Stimulated activated effector memory CD8-positive, alpha-beta T cell treated with anti-CD3 and anti-CD28 coated beads, Interleukin-12 subunit alpha, Interleukin-12 subunit beta, amount 100 ng/mL, for 72 hours (primary cell): ENCODE results near the gene STARD8.

Source experiments
- ATAC-seq: fragments of 150-1000 bp; cut with Tn5 transposase; 2 replicates; pipeline ENCODE4 v1.10.0; 2021
- DNase-seq, 2 donors: peaks; one replicate each; pipeline ENCODE4 v3.0.0; 2021 to 2022; ENCODE audit warnings: low spot score in 2 of 2
- H3K27ac Mint-ChIP-seq: one replicate; pipeline ENCODE4 v1.8.0; 2022; ENCODE audit warnings: mild to moderate bottlenecking, mixed read lengths
- H3K36me3 Mint-ChIP-seq: one replicate; pipeline ENCODE4 v1.8.0; 2022; ENCODE audit warnings: mild to moderate bottlenecking, mixed read lengths
- H3K4me1 Mint-ChIP-seq: one replicate; pipeline ENCODE4 v1.8.0; 2022; ENCODE audit warnings: mixed read lengths
- H3K4me3 Mint-ChIP-seq: one replicate; pipeline ENCODE4 v1.8.0; 2022; ENCODE audit warnings: mild to moderate bottlenecking, mixed read lengths
- H3K9me3 Mint-ChIP-seq: one replicate; pipeline ENCODE4 v1.8.0; 2022; ENCODE audit warnings: mixed read lengths

The STARD8 gene

DNA sequence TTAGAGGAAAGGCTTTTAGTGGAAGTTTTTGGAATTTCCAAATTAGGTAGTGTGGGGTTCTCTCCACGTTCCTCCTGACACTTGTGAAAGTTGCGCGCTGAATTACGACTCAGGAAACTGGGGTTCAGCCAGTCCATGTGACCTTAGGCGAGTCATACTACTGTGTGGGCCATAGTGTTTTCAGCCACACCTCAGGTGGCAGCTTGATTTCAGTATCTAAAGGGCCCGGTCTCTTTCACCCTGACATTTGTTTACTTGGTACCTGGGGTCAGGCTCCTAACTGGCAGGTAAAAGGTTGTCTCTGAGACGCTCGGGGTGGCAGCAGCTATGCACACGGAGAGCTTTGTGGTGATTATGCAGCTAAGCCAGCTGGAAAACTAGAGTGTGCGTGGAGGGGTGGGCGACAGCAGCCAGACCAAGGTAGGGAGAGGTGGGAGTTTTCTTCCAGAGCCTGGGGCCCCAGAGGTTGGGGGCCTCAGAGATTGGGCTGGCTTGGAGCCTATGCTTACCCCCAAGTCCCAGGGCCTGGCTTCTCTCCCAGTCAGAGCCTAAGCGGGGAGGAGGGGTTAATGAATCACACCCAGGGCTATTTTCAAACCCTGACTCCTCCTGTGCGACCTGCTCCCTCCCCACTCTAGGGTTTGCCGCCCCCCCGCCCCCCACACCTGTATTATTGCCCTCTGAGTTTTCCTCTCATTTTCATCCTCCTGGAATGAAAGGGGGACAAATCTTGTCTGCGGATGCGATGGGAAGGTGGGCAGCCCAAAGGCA, 47.2 kb downstream of the STARD8 start:
- DNase-seq (no peak), ATAC-seq (peak; percentile 62)
- Mint-ChIP-seq H3K9me3 (no peaks in the 10 kb centered on the region), H3K36me3 (no peaks in the 10 kb centered on the region), H3K4me1 (no peaks in the 10 kb centered on the region), H3K4me3 (peak overlapping the region; percentile 44), H3K27ac (no peak overlapping the region)

- no peak overlapping the region for H3K4me3 Mint-ChIP-seq
- no peaks in the 10 kb centered on the region for H3K9me3 Mint-ChIP-seq
- no peak overlapping the region for H3K27ac Mint-ChIP-seq
- no peak for ATAC-seq
- H3K4me1 Mint-ChIP-seq, result no peaks in the 10 kb centered on the region
- H3K36me3 Mint-ChIP-seq, result no peaks in the 10 kb centered on the region
- DNase-seq, result no peak
These were observed 47.9 kb downstream of the STARD8 start for GRCh38 chrX:68695206-68695845.

- Mint-ChIP-seq H3K36me3 (no peaks in the 10 kb centered on the region), H3K9me3 (no peaks in the 10 kb centered on the region), H3K4me3 (no peak overlapping the region), H3K27ac (no peak overlapping the region), H3K4me1 (no peaks in the 10 kb centered on the region)
- no peak for ATAC-seq
- no peak for DNase-seq
These were observed 49.0 kb downstream of the STARD8 start for GRCh38 chrX:68696267-68696990.

GRCh38 chrX:68697036-68697435, 49.6 kb downstream of the STARD8 start:
- DNase-seq (no peak), ATAC-seq (no peak)
- H3K9me3 Mint-ChIP-seq, result no peaks in the 10 kb centered on the region
- H3K27ac Mint-ChIP-seq, result no peak overlapping the region
- no peaks in the 10 kb centered on the region for H3K36me3 Mint-ChIP-seq
- no peaks in the 10 kb centered on the region for H3K4me1 Mint-ChIP-seq
- no peak overlapping the region for H3K4me3 Mint-ChIP-seq

GRCh38 chrX:68697465-68698125, 50.1 kb downstream of the STARD8 start:
- ATAC-seq (no peak), DNase-seq (no peak)
- Mint-ChIP-seq H3K4me1 (no peaks in the 10 kb centered on the region), H3K4me3 (no peak overlapping the region), H3K9me3 (no peaks in the 10 kb centered on the region), H3K36me3 (no peaks in the 10 kb centered on the region), H3K27ac (no peak overlapping the region)

GRCh38 chrX:68698942-68699341, 51.5 kb downstream of the STARD8 start:
- no peaks in the 10 kb centered on the region for H3K9me3 Mint-ChIP-seq
- DNase-seq, result no peak
- H3K27ac Mint-ChIP-seq, result no peak overlapping the region
- ATAC-seq, result no peak
- H3K4me1 Mint-ChIP-seq, result no peaks in the 10 kb centered on the region
- H3K4me3 Mint-ChIP-seq, result no peak overlapping the region
- no peaks in the 10 kb centered on the region for H3K36me3 Mint-ChIP-seq

DNA sequence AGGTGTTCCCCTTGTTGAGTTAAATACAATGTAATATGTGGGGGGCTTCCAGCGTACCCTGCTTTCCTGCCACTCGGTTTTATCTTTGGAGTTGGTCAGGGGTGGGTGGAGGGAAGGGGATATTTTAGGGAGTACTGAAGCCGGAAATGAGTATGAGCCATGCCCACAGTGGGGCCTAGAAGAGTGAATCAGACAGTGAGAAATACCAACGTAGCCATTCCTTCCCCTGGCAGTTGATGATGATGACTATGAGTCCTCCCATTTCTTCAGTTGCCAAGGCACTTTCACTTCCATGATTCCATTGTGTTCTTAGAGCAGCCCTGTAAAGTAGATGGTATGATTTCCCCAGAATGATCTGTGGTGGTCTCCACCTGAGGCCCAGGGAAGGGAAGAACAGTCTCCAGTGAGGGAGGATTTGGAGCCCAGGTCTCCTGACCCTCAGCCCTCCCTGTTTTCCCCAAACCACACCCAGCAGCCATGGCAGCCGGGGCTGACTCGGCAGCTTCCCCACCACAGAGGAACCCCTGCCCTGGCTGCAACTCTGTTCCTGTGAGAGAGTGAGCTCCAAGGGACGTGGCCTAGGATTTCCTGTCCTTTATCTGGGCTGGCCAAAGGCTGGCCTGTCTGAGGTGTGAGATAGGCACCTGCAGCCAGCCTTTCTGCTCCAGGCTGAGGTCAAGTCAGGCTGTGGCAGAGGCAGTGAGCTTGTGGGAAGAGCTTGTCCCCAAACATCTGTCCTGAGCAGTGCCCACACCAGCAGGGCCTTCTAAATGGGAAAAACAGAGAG, 52.7 kb downstream of the STARD8 start:
- Mint-ChIP-seq H3K4me3 (no peak overlapping the region), H3K9me3 (no peaks in the 10 kb centered on the region), H3K36me3 (no peaks in the 10 kb centered on the region), H3K4me1 (no peaks in the 10 kb centered on the region), H3K27ac (no peak overlapping the region)
- DNase-seq (no peak), ATAC-seq (peak; percentile 66)

DNA sequence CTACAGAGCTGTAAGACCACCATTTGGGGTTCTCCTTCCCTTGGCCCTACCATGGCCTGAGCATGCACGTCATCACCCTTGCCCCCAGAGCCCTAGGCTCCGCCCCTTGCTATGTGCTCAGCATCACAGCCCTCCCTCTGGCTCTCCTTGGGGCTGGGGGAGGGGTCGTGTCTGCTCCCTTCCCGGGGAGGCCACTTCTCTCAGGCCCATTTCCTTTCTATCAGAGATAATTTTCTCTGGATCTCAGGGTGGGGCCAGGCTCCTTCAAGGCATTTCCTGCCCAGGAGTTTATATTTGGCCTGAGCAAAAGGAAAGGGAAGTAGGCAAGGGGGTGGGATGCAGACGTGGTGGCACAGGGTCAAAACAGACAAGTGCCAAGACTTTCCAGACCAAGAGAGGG, 55.9 kb downstream of the STARD8 start:
- H3K4me1 Mint-ChIP-seq, result no peaks in the 10 kb centered on the region
- H3K9me3 Mint-ChIP-seq, result no peaks in the 10 kb centered on the region
- H3K36me3 Mint-ChIP-seq, result no peaks in the 10 kb centered on the region
- DNase-seq, result no peak
- ATAC-seq, result no peak
- H3K27ac Mint-ChIP-seq, result no peak overlapping the region
- H3K4me3 Mint-ChIP-seq, result no peak overlapping the region

DNA sequence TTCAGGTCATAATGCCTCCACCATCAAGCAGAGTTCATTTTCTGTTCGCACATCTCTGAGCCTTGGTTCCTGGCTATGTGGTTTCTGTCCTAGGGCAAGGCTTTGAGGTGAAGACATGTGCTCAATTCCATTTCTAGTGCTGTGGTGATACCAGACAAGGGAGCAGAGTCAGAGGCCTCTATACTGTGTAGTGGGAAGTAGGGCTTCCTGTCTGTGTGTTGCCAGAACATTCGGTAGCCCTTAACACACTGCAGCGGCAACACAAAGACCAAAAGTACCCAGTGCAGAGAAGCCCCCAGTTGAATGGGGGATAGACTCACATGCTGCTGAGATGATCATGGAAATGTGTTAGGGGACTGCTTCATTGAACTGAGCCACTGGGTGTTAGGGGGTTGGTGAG, 56.4 kb downstream of the STARD8 start:
- H3K4me1 Mint-ChIP-seq, result no peaks in the 10 kb centered on the region
- no peak for DNase-seq
- H3K36me3 Mint-ChIP-seq, result no peaks in the 10 kb centered on the region
- H3K27ac Mint-ChIP-seq, result no peak overlapping the region
- no peak for ATAC-seq
- no peak overlapping the region for H3K4me3 Mint-ChIP-seq
- H3K9me3 Mint-ChIP-seq, result no peaks in the 10 kb centered on the region

- no peaks in the 10 kb centered on the region for H3K9me3 Mint-ChIP-seq
- H3K27ac Mint-ChIP-seq, result no peak overlapping the region
- no peaks in the 10 kb centered on the region for H3K36me3 Mint-ChIP-seq
- ATAC-seq (no peak), DNase-seq (no peak)
- no peaks in the 10 kb centered on the region for H3K4me1 Mint-ChIP-seq
- no peak overlapping the region for H3K4me3 Mint-ChIP-seq
These were observed 58.5 kb downstream of the STARD8 start for GRCh38 chrX:68705986-68706385.

DNA sequence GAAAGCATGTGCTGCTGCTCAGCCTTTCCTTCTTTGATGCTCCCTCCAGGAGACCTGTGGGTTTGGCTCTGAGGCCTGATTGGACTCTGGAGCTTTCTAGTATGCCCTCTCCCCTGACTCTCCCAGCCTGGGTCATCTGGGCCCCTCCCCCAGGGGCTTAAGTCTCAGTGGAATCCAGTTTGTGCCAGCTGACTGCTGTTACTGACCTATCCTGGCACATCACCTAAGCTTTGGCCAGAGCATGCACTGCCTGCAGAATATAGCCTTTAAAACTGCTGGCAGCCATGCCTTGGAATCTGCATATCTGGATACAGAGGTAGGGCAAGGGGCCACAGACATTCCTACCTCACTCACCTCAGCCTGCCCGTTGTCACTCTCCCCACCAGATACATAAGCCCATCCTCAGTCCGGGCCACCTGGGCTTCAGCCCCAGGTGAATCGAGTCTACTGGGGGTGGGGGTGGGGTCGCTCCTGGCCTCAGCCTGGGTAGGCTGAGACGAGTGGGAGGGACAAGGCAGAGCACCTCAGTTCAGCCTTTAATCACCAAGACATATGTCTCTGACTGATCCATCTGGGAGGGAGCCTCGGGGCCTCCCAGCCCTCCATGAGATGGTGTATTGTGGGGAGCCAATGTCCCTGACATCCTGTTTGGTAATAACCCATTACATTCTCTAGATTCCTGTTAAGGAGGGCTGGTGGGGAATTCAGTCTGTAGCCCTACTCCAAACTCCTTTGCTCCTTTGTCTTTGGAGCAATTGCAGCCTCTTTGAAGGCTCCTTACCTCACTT, 61.2 kb downstream of the STARD8 start:
- H3K4me1 Mint-ChIP-seq, result no peaks in the 10 kb centered on the region
- H3K36me3 Mint-ChIP-seq, result no peaks in the 10 kb centered on the region
- H3K27ac Mint-ChIP-seq, result no peak overlapping the region
- DNase-seq (no peak), ATAC-seq (no peak)
- no peaks in the 10 kb centered on the region for H3K9me3 Mint-ChIP-seq
- no peak overlapping the region for H3K4me3 Mint-ChIP-seq

GRCh38 chrX:68710870-68711576, 63.6 kb downstream of the STARD8 start:
- Mint-ChIP-seq H3K9me3 (no peaks in the 10 kb centered on the region), H3K27ac (no peak overlapping the region), H3K4me1 (no peaks in the 10 kb centered on the region), H3K36me3 (no peaks in the 10 kb centered on the region), H3K4me3 (no peak overlapping the region)
- DNase-seq (peak in 1 of 2 donors; percentile 49), ATAC-seq (peak; percentile 43)

GRCh38 chrX:68711845-68712244, 64.4 kb downstream of the STARD8 start:
- no peak overlapping the region for H3K27ac Mint-ChIP-seq
- H3K4me1 Mint-ChIP-seq, result no peaks in the 10 kb centered on the region
- DNase-seq, result no peak
- H3K9me3 Mint-ChIP-seq, result no peaks in the 10 kb centered on the region
- no peak for ATAC-seq
- no peak overlapping the region for H3K4me3 Mint-ChIP-seq
- H3K36me3 Mint-ChIP-seq, result no peaks in the 10 kb centered on the region

- Mint-ChIP-seq H3K4me3 (no peak overlapping the region), H3K36me3 (no peaks in the 10 kb centered on the region), H3K9me3 (no peaks in the 10 kb centered on the region), H3K4me1 (no peaks in the 10 kb centered on the region), H3K27ac (no peak overlapping the region)
- no peak for ATAC-seq
- DNase-seq, result no peak
These were observed 67.4 kb downstream of the STARD8 start for GRCh38 chrX:68714856-68715255.
